NCI-H748 treated with DMSO at 0.1 percent for 48 hours (cell line): ENCODE measurements around the gene ZFHX2.
"Not testable (repeated sequence)": the region's sequence is repeated elsewhere in the genome, so short reads cannot be mapped to it uniquely, and the experiment has no call there.

ENCODE experiments used
- DNase-seq: peaks from one replicate; lab custom pipeline; 2025; lab: John Stamatoyannopoulos, UW

Gene ZFHX2

DNA sequence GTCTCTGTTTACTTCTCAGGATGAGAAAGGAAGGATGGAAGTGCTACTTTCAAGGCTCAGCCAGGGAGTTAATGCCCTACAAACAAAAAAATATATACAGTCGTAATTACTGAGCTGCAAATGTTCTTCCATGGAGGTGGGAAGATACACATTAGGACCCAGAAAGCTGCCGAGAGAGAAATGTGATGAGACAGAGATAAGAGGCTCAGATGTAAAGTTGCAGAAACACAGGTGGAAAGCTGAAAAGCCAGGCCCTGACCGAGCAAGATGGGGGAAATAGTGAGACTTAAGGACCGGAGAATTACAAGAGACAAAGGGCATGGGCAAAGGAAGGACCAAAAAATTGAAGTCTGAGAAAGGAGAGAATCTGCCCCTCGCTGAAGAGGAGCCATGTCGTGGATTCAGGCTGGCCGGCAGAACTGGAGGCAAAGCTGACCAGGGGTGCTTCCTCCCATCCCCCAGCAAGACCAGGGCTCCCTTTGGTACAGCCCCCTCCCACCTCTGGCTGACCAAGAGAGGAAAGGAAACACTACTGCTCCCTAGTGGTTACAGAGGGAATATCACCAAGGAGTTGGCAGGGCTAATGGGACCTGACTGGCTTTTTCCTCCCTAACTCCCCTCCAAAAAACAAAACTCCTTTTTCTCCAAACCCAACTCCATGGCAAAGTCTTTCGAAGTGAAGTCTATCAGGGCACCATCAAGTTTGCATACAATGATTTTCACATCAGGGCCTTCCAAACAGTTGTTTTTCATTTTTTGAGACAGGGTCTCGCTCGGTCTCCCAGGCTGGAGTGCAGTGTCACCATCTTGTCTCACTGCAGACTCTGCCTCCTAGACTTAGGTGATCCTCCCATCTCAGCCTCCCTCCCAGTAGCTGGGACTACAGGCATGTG lies 12.1 kb downstream of the ZFHX2 start:
- DNase-seq: peak; percentile 47

DNA sequence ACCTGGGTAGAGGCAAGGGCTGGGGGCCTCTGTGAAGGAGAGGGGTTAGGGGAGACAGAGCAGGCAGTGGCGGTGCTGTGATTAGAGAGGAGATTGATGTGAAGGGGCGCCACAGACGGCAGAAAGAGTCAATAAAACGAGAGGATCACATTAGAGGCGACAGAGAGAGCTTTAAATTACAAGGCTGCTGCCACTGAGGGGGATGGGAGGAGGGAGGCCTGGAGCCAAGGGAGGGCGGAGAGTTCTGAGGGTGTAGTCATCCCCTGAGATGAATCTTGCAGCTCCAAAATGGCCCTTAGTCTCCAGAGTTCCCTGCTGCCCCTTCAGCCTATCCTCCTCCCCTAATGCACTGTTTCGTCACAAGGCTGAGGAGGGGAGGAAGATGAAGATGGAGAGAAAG lies 12.8 kb downstream of the ZFHX2 start:
- no peak for DNase-seq

DNA sequence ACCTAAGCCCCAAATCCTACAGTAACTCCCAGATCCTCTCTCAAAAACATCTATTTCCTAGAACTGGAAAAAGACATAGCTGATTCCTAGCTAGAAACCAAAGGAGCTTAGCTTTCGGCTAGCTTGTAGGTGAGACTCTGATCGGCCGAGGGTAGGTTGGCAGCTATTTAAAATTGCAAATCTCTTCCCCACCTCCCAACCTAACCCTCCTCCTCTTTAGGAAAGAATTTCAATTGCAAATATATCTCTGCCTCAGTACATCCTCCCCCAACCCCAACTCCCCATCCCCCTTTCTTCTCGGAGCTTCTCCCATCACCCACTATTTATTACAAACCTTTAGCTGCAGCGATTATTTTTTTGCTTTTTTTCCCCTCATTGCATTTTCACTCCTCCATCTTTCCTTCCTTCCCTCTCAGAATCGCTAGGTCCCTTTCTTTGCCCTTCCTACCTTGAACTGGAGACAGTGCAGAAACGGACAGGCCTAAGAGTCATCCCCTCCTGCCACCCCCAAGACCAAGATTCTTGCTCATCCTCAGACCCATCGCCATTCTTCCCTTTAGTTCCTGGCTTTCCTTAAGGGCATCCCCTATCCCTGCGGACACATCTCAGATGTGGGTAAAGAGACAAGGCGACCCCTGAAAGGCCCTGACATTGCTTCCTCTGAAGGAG lies 13.4 kb downstream of the ZFHX2 start:
- no peak for DNase-seq

DNA sequence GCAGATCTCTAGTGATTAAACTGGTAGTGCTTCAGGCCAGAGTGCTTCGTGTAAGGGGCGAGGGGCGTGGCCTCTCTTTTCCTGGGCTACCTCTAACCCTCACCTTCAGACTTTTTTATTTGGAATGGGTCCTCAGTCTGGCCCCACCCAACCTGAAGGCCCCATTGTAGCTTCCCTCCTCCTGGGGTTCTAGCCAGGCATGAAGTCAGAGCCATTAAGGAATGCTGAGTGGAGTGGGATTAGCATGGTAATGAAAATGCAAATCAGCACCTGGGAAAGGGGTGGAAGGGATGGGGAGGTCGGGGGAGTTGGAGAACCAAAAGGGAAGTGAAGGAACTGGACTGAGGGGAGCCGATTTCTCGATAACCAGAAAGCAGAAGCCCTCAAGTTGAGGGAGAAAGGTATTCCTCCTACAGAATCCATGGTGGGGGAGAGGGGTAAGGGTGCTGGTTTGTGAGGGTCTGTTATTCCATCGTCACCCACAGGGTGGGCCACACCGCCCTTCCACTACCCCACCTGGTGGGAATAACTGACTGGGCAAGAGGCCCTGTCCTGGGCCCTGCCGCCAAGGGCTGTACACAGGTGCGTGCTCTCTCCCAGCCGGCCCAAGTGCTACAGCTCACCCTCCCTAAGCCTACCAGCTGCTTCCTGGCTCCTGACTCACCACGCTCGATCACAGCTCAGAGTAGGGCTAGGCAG lies 14.1 kb downstream of the ZFHX2 start:
- no peak for DNase-seq

DNA sequence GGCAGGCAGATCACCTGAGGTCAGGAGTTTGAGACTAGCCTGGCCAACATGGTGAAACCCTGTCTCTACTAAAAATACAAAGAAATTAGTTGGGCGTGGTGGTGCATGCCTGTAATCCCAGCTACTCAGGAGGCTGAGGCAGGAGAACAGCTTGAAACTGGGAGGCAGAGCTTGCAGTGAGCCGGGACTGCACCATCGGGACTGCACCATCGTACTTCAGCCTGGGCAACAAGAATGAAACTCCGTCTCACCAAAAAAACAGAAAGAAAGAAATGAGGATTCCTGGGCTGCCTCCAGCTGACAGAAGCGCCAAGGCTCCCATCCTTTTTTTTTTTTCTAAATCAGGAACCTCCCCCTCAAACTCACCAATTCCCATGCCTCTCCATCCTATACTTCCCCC lies 14.7 kb downstream of the ZFHX2 start:
- not testable (repeated sequence) for DNase-seq

DNA sequence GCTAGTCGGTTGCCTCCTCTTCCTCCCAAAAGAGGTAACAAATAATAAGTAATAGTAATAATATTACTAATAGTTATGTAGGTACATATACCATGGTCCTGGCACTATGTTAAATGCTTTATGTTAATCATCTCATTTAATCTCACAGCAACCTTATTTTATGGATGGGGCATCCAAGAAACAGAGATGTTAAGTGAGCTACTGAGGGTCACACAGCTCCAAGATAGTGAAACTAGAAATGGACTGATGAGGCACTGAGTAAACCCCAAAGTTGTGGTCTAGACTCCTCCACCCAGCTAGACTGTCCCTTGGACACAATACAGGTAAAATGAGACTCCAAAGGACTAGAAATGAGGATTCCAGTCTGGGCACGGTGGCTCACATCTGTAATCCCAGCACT lies 15.1 kb downstream of the ZFHX2 start:
- DNase-seq: no peak

DNA sequence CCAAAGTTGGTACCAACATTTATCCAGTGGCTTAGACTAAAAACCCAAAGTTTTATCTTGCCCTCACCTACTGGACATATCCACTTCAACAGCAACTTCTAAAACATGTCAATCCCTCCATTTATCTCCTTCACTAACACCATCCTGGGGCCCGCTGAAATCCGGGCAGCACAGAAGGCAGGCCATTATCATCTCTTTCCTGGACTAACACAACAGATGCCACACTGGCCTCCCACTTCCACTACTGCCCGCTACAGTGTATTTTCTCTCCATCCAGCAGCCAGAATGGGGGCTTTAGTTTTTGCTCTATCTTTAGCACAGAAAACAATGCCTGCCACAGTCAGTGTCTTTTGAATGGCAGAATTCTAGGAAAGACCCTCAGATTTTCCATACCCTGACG lies 15.6 kb downstream of the ZFHX2 start:
- DNase-seq: no peak

DNA sequence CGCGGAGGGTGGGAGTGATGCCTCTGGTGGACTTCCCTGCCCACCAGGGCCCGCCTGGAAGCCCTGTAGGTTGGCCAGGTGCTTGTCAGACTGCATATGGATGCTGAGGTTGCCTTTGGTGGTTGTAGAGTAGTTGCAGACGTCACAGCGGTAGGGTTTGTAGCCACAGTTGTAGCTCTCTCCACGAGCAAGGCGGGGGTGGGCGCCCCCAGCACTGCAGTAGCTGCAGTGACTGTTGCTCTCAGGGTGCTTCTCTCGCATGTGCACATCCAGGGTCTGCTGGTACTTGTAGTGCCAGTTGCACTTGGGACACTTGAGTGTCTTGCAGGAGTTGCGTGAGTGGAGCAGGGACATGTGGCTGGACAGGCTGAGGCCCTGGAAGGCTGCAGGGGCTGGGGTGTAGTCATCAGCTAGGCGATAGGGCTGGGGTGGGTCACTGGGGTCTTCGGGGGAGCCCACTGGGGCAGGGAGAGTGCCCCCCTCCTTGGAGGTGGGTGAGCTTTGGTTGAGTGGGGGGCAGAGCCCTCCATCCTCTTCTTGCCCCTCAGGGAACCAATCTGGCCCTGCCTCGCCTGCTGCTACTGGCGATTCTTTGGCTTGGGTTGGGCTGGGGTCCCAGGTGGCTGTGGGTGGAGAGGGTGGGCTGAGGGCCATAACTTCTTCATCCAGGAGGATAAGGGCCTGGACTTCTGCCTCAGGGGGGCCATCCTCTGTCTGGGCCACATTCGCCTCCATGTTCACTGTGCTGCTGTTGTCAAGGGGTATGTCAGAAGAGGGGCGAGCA lies 17.7 kb downstream of the ZFHX2 start:
- DNase-seq: no peak

DNA sequence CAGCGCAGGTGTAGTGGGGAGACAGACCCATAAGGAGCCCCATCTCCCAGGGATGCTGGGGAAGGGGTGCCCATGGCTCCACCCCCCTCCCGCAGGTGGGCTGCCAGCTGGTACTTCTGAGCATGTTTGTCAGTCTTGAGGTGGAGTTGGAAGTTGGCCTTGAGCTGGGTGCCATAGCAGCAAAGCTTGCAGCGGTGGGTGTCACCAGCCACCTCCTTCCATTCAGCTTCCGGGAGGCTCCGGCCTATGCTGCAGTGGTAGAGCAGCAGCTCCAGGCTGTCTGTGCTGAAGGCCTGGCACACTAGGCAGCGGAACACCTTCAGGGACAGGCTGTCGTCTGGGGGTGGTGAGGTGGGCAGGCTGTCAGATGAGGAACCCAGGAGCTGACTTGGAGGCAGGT lies 18.9 kb downstream of the ZFHX2 start:
- DNase-seq: no peak

DNA sequence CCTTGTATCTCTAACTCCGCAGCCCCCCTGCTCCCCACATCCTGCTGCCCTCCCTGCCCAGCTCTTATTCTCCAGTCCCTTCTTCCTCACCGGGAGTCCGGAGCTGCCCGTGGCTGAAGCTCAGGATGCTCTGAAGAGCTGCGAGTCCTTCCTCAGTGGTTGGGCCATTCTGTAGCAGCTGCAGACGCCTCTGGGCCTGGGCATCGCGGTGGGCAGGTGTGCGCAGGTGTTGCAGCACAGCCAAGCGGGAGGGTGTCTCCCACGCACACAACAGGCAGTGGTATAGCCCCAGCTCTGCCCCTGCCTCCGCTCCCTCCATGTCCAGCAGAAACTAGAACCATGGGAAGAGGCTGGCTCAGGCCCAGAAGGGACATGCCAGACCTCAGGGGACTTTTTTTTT lies 20.2 kb downstream of the ZFHX2 start:
- DNase-seq: no peak

DNA sequence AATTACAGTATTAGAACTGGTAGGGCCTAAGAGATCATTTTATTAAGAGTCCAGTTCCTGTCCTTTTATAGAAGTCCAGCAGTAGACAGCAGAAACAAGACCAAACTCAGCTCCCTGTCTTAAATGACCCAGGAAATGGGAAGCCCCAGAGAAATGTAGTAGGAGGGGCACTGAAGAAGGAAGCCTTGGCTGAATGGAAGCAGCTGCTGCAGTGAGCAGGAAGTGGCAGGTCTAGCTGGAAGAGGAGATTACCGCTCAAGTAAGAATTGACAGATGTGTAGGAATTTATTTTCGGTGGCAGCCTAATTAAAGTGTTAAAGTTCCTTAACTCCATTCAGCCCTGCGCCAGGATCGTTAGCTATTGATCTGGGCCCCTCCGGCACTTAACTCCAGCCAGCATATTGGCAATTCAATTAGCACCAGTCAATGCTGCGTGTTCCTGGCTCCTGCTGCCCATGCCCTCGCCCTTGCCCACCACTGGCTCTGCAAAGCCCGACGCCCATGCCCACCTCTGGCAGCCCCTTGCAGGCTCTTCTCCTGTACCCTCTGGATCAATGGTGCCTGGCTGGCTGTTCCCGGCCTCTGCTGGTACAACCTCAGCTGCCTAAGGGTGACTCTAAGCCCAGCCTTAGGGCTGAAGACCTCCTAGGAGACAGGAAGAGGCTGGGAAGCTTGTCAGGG lies 21.1 kb downstream of the ZFHX2 start:
- no peak for DNase-seq

DNA sequence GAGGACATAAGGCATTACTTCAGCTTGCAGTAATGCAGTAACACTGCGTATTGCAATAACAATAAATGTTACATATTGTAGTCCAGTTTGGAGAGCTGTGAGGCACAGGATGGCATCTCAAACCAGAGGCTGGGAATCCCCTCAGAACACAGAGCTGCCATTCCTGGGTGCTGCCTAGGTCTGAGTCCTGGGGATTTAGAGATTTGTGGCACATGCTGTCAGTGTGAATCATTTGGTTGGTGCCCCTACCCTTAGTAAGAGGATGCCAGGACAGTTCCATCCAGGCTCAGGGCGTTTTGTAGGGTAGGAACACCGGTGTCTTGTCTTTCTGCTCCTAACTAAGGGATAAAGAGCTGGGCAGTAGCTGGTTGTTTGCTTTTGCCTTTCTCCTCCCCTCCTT lies 22.5 kb downstream of the ZFHX2 start:
- DNase-seq: no peak

DNA sequence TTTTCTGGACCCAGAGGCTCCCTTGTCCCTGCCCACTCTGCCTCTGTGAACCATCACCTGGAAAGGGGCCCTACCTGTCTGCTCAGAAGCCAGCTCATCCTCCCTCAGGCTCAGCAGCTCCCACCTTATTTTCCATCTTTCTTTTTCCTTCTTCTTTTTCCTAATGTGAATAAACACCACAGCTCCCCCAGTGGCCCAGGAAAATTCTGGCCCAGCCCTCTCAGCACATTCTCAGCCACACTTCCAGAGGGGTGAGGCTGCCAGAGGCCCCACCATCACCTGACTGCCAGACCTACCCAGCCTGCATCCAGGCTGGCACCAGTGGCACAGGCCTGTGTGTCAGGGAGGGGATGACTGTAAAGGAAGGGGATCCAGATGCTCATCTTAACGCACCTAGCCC lies 23.0 kb downstream of the ZFHX2 start:
- DNase-seq: no peak

DNA sequence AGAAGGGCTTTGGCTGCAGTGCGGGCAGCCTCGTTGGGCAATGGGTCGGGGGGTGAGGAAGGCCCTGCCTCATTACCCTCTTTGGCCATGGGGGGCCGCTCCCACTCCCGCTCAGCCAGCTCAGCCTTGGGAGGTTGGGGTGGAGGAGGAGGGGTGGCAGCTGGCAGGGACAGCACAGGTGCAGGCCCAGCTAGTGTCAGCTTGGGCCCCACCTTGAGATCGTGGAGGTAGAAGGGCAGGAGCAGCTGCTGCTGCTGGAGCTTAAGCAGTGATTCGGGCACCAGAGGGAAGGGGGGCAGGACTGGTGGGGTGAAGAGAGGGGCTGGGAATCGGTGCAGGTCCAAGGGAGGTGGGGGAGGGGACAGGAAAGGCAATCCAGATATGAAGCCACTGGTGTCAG lies 26.0 kb downstream of the ZFHX2 start:
- DNase-seq: no peak

DNA sequence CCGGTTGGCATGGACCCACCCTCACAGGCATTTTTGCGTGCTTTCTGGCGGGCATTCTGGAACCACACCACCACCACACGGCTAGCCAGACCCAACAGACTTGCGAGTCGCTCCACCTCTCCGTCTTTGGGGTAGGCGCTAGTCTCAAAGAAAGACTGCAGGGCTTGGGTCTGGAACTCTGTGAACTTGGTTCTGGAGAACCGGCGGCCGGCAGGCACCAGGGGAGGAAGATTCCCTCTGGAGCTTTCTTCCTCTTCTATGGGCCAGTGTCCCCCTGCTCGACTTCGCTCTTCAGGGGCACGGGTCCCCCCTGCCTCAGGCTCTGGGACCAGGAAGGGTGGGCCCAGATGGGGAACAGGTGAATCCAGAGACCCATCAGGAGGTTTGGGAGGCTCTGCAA lies 26.6 kb downstream of the ZFHX2 start:
- DNase-seq: no peak

DNA sequence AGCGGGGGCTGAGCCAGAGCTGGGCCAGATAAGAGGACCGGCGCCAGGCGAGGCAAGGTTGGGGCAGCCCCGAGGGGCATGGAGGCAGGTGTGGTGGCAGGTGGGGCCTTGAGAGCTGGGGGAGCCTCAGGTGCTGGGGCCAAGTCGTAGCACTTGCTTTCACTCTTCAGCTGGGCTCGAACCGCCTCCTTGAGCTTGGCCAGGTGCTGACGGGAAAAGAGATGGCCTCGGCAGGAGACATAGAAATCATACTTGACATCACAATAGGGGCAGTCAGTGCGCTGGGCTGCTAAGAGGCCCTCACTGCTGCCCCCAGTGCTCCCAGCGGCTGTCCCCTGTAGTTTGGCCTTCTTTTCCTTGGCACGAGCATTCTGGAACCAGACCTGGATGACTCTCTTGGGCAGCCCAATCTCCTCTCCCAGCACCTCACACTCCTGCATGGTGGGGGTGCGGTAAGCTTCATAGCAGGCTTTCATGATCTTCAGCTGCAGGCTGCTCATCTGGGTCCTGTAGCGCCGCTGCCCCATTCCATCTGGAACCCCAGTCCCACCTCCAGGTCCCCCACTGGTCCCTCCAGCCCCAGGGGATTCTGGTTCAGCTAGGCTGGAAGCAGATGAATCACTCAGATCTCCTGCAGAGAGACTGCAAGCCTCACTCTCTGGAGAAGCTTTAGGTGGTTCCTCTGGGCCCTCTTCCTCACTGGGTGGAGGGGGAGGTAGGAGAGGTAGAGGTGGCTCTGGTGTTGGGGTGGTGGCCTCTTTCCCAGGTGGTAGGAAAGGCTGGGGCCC lies 28.1 kb downstream of the ZFHX2 start:
- DNase-seq: no peak

DNA sequence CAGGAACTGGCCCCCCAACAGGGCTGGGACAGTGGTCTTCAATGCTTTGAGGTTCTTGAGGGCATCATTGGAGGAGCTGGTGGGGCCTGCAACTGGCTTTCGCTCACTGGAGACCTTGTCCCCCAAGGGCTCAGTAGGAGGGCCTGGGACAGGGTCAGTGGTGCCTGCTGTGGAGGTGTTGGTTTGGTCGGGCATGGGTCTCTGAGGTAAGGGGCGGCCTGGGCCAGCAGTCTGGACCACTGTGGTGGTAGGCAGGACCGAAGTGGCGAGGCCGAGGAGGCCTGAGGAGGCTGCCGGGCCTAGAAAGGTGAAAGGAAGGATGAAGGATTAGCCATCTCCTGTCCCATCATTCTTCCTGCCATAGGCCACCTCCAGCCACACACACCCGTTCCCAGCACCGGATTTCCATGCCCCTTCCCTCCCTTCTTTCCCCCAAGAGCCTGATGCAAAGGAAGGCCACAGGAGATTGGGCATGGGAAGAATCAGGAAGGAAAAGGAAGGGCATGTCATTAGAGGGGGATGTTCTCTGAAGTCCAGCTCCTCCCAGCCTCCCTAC lies 28.8 kb downstream of the ZFHX2 start:
- no peak for DNase-seq

DNA sequence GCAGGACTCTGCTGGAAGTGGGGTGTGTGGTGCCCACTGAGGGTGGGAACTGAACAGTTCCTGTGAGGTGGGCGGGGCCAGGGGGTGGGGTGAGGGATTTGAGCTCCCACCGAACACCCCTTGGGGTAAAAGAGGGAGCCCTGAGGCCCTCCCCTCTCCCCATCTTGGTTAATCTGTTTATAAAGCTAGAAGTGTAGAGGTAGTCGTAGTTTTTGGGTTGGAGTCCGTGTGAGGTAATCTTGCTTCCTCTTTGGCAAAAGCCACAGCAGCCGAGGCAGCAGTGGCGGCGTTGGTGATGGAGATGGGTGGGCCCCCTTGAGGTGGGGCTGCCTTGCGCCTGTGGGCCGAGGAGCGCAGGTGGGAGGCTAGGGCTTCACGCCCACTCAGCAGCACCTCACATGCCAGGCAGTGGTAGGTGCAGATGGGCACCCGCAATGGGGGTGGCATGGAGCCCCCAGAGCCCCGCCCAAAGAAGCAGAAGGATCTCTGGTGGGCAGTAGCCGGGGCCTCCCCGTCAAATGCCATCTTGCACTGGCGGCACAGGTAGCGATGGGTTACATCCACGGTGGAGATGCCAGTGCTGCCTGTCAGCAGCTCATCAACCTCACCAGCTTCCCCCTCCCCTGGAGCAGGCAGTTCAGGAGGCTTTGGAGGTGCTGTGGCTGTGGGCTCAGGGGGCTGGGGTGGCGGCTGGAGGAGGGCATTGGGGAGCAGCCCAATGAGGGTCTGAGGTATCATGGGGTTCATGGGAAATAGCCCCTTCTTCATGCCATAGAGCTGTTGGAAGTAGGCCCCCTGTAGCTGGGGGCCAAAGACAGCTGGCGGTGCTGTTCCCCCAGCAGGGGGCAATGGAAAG lies 29.6 kb downstream of the ZFHX2 start:
- no peak for DNase-seq

DNA sequence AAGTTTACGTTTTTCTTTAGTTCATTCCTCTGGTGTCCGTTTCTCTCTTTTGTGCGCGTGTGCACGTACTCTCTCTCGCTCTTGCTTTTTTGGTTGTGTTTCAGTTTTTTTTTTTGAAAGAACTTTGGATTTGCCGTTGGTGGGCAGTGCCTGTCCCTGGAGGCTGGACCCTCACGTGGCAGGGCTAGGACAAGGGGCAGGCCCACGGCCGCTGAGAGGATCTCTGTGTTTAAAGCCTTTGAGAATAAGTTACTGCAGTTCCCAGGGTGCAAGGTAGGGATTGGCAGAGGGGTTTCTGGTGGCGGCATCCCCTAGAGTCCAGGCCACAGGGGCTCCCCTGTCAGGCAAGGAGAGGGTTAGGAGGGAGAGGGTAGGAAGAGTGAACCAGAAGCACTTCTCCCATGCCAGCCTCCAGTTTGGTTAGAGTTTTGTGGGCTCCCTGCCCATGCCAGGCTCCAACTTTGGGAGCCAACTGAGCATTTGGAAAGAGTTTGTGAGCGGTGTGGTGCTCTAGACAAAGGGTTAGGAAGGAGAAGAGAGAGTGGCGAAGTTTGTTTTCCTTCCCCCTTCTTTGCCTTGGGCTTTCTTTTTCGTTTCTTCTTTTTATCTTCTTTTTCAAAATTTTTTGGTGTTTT lies 30.5 kb downstream of the ZFHX2 start:
- no peak for DNase-seq
